Measurements from ENCODE around the gene RBM12. TPM values are rescaled to one million over a fixed set of nuclear protein-coding genes. Genes with fewer than 3 reads are reported as not detected.

The RBM12 gene
- total and polyA plus RNA-seq, 11 donors: 7.4 to 61.7 (median 43.0) TPM

DNA sequence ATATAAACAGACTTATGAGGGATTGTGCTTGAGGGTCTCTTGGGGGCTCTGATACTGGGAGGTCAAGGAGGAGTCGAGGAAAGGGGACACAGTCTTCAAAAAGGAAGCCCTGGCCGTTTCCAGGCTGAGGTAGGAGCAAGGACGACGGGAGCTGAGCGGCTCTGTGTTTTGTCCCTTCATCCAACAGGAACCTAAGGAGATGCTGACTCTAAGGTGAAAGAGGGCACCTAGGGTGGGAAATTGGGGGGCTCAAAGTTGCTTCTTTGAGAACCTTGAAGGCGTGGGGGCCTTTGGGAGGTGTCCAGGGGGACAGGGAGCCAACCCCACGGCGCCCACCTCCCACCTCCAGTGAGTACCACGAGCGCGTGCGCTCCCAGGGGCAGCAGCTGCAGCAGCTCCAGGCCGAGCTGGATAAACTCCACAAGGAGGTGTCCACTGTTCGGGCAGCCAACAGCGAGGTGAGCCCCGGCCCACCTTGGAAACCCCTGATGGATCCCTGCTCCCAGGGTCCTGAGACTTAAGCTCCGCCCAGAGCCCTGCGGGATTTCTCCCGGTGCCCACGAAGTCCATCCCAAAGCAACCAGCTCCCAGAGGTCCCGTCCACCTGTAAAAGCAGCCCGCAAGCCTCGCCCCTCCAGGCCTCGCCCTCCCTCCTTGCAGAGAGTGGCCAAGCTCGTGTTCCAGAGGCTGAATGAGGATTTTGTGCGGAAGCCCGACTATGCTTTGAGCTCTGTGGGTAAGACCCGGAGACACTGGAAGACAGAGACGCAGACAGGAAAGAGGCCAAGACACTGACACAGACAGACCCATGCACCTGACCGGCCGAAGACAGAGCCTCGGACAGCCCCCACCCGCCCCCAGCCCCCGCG is 46.2 kb downstream of the RBM12 start:
- no peaks in the 10 kb centered on the region for H3K9me3 ChIP-seq
- TF ChIP-seq POLR2A (IDR thresholded peaks at IDR 0.05) (no peak), CTCF (IDR thresholded peaks at IDR 0.05) (no peak)
- H3K36me3 ChIP-seq: peaks cover 0 to 11% (median 0%) of the 10 kb centered on the region in 9 donors
- H3K4me1 ChIP-seq: peaks cover 3 to 42% (median 28%) of the 10 kb centered on the region in 12 donors
- peak in 3 of 5 donors; percentile 34 to 64 (median 39) for DNase-seq
- peak overlapping the region in 3 of 12 donors; percentile 10 to 97 (median 88) for H3K27ac ChIP-seq
- peak overlapping the region; percentile 19 to 68 (median 60) for H3K4me3 ChIP-seq
- intact Hi-C loops (cut with DNase I): loop anchor here in 7 of 10 donors (5.0 to 10.0 kb wide), 4 partner anchors 44 to 154 kb away; partner anchors contain the start of genes CPNE1 (in 5 of the 7), RBM12 (in 5 of the 7), ERGIC3 (in 1 of the 7) and RBM39 (in 1 of the 7)
- ATAC-seq: no peak
- WGBS, 4 donors: 9 to 27% (median 12%) methylated on average over 19 to 35 of the region's 35 CpGs
- H3K27me3 ChIP-seq: no peaks in the 10 kb centered on the region

GRCh38 chr20:35617397-35618262 is 47.1 kb downstream of the RBM12 start:
- Histone ChIP-seq H3K4me1 (peaks cover 3 to 42% (median 28%) of the 10 kb centered on the region in 12 donors), H3K9me3 (no peaks in the 10 kb centered on the region), H3K27ac (peak overlapping the region in 11 of 12 donors; percentile 74 to 97 (median 82)), H3K36me3 (peaks cover 0 to 8% (median 0%) of the 10 kb centered on the region in 9 donors), H3K27me3 (no peaks in the 10 kb centered on the region), H3K4me3 (peak overlapping the region; percentile 39 to 68 (median 65))
- WGBS, 4 donors: 10 to 22% (median 13%) methylated on average over 14 to 22 of the region's 22 CpGs
- DNase-seq (peak; percentile 41 to 74 (median 67)), ATAC-seq (peak; percentile 1 to 15 (median 7))
- intact Hi-C loops (cut with DNase I): loop anchor here in 8 of 10 donors (1.0 to 10.0 kb wide), 6 partner anchors 45 to 153 kb away; partner anchors contain the start of genes CPNE1 (in 8 of the 8), RBM12 (in 8 of the 8), ERGIC3 (in 1 of the 8) and RBM39 (in 1 of the 8)
- TF ChIP-seq CTCF (IDR thresholded peaks at IDR 0.05) (peak in 7 of 12 donors; percentile 9 to 41 (median 21)), POLR2A (IDR thresholded peaks at IDR 0.05) (no peak)

GRCh38 chr20:35616465-35617396 is 48.0 kb downstream of the RBM12 start:
- ATAC-seq (peak; percentile 63 to 75 (median 74)), DNase-seq (peak; percentile 94 to 98 (median 98))
- WGBS, 4 donors: 3 to 5% (median 4%) methylated on average over 52 to 57 of the region's 57 CpGs
- TF ChIP-seq POLR2A (IDR thresholded peaks at IDR 0.05) (peak in 1 of 2 donors; percentile 73), CTCF (IDR thresholded peaks at IDR 0.05) (no peak)
- H3K4me3 ChIP-seq: peak overlapping the region; percentile 39 to 68 (median 65)
- intact Hi-C loops (cut with DNase I): loop anchor here in 9 of 10 donors (1.0 to 10.0 kb wide), 8 partner anchors 46 to 152 kb away; partner anchors contain the start of genes CPNE1 (in 8 of the 9), RBM12 (in 8 of the 9), ERGIC3 (in 1 of the 9) and NFS1 (in 1 of the 9)
- peaks cover 3 to 42% (median 28%) of the 10 kb centered on the region in 12 donors for H3K4me1 ChIP-seq
- peak overlapping the region; percentile 15 to 97 (median 80) for H3K27ac ChIP-seq
- H3K27me3 ChIP-seq: no peaks in the 10 kb centered on the region
- H3K9me3 ChIP-seq: no peaks in the 10 kb centered on the region
- H3K36me3 ChIP-seq: peaks cover 0 to 7% (median 0%) of the 10 kb centered on the region in 9 donors

All from heart left ventricle (tissue), 16 donors.